ENCODE data around the gene ARHGEF4. TPM values are rescaled to one million over a fixed set of nuclear protein-coding genes. Genes with fewer than 3 reads are reported as not detected.

ARHGEF4 gene
- total RNA-seq, 1 donor from 2014 or later, result 9.1 TPM

GRCh38 chr2:130847776-130848525, 11.2 kb downstream of the ARHGEF4 start:
- DNase-seq (no peak), ATAC-seq (no peak)
- no peak overlapping the region for H3K4me3 ChIP-seq
- TF ChIP-seq, protein P1, sequence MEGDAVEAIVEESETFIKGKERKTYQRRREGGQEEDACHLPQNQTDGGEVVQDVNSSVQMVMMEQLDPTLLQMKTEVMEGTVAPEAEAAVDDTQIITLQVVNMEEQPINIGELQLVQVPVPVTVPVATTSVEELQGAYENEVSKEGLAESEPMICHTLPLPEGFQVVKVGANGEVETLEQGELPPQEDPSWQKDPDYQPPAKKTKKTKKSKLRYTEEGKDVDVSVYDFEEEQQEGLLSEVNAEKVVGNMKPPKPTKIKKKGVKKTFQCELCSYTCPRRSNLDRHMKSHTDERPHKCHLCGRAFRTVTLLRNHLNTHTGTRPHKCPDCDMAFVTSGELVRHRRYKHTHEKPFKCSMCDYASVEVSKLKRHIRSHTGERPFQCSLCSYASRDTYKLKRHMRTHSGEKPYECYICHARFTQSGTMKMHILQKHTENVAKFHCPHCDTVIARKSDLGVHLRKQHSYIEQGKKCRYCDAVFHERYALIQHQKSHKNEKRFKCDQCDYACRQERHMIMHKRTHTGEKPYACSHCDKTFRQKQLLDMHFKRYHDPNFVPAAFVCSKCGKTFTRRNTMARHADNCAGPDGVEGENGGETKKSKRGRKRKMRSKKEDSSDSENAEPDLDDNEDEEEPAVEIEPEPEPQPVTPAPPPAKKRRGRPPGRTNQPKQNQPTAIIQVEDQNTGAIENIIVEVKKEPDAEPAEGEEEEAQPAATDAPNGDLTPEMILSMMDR (IDR thresholded peaks at IDR 0.05), result no peak
- H3K27me3 ChIP-seq (ENCODE audit: low read depth), result peaks cover 7% of the 10 kb centered on the region
- H3K36me3 ChIP-seq, result no peaks in the 10 kb centered on the region
- H3K27ac ChIP-seq, result no peak overlapping the region
- H3K9me3 ChIP-seq, result no peaks in the 10 kb centered on the region
- intact Hi-C loops (cut with DNase I), result no loop called here
- H3K4me1 ChIP-seq, result no peaks in the 10 kb centered on the region

GRCh38 chr2:130848526-130849210, 12.0 kb downstream of the ARHGEF4 start:
- Histone ChIP-seq H3K36me3 (no peaks in the 10 kb centered on the region), H3K4me3 (no peak overlapping the region), H3K4me1 (no peaks in the 10 kb centered on the region), H3K27ac (no peak overlapping the region), H3K9me3 (no peaks in the 10 kb centered on the region), H3K27me3 (ENCODE audit: low read depth) (no peaks in the 10 kb centered on the region)
- TF ChIP-seq, protein P1 (IDR thresholded peaks at IDR 0.05), result no peak
- intact Hi-C loops (cut with DNase I), result no loop called here
- no peak for ATAC-seq
- no peak for DNase-seq

GRCh38 chr2:130849896-130850787, 13.4 kb downstream of the ARHGEF4 start:
- TF ChIP-seq, protein P1 (IDR thresholded peaks at IDR 0.05), result no peak
- no peak overlapping the region for H3K4me3 ChIP-seq
- H3K4me1 ChIP-seq, result no peaks in the 10 kb centered on the region
- DNase-seq, result no peak
- H3K36me3 ChIP-seq, result no peaks in the 10 kb centered on the region
- ATAC-seq, result no peak
- H3K9me3 ChIP-seq, result no peaks in the 10 kb centered on the region
- H3K27me3 ChIP-seq (ENCODE audit: low read depth), result no peaks in the 10 kb centered on the region
- no peak overlapping the region for H3K27ac ChIP-seq
- intact Hi-C loops (cut with DNase I), result no loop called here

GRCh38 chr2:130850788-130851623, 14.3 kb downstream of the ARHGEF4 start:
- TF ChIP-seq, protein P1 (IDR thresholded peaks at IDR 0.05), result no peak
- H3K9me3 ChIP-seq, result no peaks in the 10 kb centered on the region
- DNase-seq, result no peak
- H3K36me3 ChIP-seq, result no peaks in the 10 kb centered on the region
- H3K4me1 ChIP-seq, result no peaks in the 10 kb centered on the region
- no peak for ATAC-seq
- intact Hi-C loops (cut with DNase I), result no loop called here
- no peak overlapping the region for H3K4me3 ChIP-seq
- no peak overlapping the region for H3K27ac ChIP-seq
- H3K27me3 ChIP-seq (ENCODE audit: low read depth), result no peaks in the 10 kb centered on the region

Data from lower lobe of right lung (tissue), 2 donors.